ENCODE data around the gene POLN.

Gene POLN

DNA sequence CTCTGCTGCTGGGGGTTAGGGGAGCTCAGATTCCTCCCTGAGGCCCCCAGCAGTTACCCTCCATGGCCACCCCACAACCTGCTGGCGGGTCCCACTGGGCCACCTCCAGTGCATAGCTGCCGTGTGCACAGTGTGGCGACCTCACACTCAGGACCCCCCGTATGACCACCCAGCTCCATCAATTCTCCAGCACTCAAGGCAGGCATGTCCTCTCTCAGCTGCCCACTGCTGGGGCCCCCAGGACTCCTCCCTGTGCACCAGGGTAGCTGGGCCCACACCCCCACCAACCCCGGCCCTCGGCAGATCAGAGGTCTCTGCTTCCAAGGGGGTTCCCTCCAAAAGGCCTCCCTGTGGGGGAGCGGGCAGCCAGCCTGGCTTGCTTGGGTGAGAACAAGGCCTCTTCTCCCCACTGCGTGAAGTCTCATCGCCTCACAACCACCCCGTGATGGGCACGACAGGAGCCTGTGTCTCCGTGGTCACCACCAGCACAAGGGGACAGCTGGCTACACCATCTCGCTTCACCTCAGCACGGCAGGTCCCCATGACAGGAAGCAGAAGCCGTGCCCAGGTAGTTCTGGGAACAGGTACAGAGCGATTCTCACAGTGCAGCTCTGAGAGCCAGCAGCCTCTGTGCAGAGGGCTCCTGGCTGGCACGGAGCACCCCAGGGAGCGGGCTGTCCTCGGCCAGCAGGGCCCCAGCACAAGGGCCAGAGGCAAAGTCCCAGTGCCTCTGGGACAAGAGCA is 4.6 kb upstream of the POLN start:
- Mint-ChIP-seq H3K4me3 (no peak overlapping the region), H3K4me1 (peaks cover 25% of the 10 kb centered on the region), H3K36me3 (ENCODE audit: low read depth) (peaks cover 4% of the 10 kb centered on the region), H3K27me3 (ENCODE audit: low read depth) (no peaks in the 10 kb centered on the region), H3K27ac (no peak overlapping the region), H3K9me3 (no peaks in the 10 kb centered on the region)
- TF ChIP-seq, protein P1, sequence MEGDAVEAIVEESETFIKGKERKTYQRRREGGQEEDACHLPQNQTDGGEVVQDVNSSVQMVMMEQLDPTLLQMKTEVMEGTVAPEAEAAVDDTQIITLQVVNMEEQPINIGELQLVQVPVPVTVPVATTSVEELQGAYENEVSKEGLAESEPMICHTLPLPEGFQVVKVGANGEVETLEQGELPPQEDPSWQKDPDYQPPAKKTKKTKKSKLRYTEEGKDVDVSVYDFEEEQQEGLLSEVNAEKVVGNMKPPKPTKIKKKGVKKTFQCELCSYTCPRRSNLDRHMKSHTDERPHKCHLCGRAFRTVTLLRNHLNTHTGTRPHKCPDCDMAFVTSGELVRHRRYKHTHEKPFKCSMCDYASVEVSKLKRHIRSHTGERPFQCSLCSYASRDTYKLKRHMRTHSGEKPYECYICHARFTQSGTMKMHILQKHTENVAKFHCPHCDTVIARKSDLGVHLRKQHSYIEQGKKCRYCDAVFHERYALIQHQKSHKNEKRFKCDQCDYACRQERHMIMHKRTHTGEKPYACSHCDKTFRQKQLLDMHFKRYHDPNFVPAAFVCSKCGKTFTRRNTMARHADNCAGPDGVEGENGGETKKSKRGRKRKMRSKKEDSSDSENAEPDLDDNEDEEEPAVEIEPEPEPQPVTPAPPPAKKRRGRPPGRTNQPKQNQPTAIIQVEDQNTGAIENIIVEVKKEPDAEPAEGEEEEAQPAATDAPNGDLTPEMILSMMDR (IDR thresholded peaks at IDR 0.05; ENCODE audit: unreplicated experiment in 3 of 3) = no peak

DNA sequence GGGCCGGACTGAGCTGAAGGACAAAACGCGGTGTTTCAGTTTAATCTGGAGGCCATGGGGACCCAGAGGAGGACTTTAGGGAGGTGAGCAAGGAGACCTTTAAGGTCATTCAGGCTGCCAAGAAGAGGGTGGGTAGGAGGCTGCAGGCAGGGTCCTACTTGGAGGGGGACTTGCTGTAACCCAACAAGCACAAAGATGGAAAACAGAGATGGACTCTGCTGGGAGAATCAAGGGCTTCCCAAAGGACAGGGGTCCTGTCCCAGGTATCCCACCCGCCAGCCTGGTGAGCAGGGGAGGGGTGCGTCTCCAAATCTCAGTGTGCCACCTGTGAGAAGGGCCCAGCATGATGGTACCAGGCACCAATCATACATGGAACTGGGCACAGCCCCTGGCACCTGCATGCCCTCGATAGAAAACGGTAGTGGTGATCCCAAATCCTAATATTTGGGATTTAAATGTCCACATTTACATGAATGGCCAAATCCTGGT is 3.9 kb upstream of the POLN start:
- no peak overlapping the region for H3K4me3 Mint-ChIP-seq
- no peaks in the 10 kb centered on the region for H3K27me3 Mint-ChIP-seq (ENCODE audit: low read depth)
- peak overlapping the region; percentile 94 to 99 (median 95) for H3K27ac Mint-ChIP-seq
- no peaks in the 10 kb centered on the region for H3K9me3 Mint-ChIP-seq
- H3K36me3 Mint-ChIP-seq (ENCODE audit: low read depth) = peaks cover 4% of the 10 kb centered on the region
- peaks cover 28% of the 10 kb centered on the region for H3K4me1 Mint-ChIP-seq
- TF ChIP-seq, protein P1 (IDR thresholded peaks at IDR 0.05; ENCODE audit: unreplicated experiment in 3 of 3) = no peak

DNA sequence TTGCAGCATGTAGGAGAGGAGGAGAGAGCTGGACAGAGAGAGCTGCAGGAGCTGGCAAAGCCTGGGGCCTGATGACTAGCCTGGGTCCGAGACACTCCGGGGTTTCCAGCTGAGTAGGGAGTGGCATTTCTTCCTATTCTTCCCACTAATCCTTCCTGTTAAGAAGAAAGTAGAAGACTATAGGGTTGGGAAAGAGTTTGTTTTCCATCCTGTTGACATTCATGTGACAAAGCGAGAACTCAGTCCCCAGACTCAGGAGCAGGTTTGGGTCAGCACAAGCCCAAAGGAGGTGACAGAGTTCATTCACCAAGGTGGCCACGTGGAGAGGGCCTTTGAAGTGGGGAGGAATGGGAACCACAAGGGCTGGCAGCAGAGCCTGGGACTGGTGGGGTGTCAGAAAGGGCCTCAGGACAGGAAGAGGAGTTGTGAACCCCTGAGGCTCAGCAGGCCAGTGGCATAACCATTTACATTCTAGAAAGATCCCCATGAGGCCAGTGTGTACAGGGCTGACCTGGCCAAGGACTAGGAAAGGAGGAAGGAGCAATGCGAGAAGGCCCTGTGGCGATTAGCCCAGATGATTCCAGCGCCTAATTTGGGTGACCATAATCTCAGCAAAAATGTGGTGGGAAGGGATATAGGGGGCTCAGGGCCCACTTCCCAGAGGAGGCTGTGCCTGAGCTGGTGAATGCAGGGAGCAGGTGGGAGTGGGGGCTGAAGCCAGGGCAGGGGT is 3.3 kb upstream of the POLN start:
- no peaks in the 10 kb centered on the region for H3K9me3 Mint-ChIP-seq
- no peak overlapping the region for H3K4me3 Mint-ChIP-seq
- peaks cover 4% of the 10 kb centered on the region for H3K36me3 Mint-ChIP-seq (ENCODE audit: low read depth)
- H3K27me3 Mint-ChIP-seq (ENCODE audit: low read depth) = no peaks in the 10 kb centered on the region
- peaks cover 34% of the 10 kb centered on the region for H3K4me1 Mint-ChIP-seq
- peak overlapping the region; percentile 94 to 99 (median 95) for H3K27ac Mint-ChIP-seq
- TF ChIP-seq, protein P1 (IDR thresholded peaks at IDR 0.05; ENCODE audit: unreplicated experiment in 3 of 3) = no peak

DNA sequence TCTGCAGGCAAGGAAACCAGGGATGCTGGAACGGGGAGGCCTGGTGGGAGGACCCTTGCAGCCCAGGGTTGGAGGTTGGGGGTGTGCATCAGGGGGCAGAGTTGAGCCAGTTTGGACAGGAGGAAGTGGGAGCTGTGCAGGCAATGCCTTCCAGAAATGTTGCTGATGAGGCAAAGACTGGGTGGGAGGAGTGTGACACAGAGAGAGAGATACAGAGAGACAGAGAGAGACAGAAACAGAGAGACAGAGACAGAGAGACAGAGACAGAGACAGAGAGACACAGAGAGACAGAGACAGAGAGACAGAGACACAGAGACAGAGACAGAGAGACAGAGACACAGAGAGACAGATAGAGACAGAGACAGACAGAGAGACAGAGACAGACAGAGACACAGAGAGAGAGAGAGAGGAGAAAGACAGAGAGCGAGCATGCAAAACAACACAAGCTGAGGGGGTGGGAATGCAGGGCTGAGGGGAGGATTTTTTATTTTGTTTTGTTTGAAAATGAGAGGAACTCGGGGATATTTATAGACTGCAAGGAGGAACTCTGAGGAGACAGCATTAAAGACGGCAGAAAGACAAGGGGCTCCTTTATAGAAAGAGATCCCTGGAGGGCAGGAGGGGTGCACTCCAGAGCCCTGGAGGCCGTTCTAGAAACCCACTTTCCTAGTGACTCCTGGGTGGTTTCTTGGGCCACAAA is 1.9 kb upstream of the POLN start:
- Mint-ChIP-seq H3K9me3 (no peaks in the 10 kb centered on the region), H3K36me3 (ENCODE audit: low read depth) (peaks cover 1% of the 10 kb centered on the region), H3K4me3 (peak overlapping the region; percentile 61 to 71 (median 66)), H3K27me3 (ENCODE audit: low read depth) (no peaks in the 10 kb centered on the region), H3K4me1 (peaks cover 46% of the 10 kb centered on the region), H3K27ac (peak overlapping the region; percentile 94 to 99 (median 95))
- TF ChIP-seq, protein P1 (IDR thresholded peaks at IDR 0.05; ENCODE audit: unreplicated experiment in 3 of 3) = no peak

DNA sequence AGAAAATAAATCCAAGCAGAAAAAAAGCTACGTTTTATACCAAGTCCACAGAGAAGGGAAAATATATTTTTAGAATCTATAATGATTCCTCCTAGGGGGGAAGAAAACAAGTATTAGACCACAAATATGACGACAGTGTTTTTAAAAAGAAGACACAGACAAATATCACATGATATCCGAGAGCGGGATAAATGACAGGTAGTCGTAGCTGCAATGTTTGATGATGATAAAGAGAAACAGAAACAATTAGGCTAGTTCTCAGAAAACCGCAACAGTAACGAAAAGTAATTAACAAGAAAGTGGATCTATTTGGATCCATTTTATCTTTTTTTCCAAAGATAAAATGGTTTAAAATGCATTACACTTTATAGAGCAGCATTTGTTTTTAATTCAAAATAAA is 918 bp downstream of the POLN start:
- Mint-ChIP-seq H3K4me3 (peak overlapping the region; percentile 88 to 92 (median 89)), H3K9me3 (no peaks in the 10 kb centered on the region), H3K27ac (peak overlapping the region in 2 of 3 experiments; percentile 1 to 52), H3K27me3 (ENCODE audit: low read depth) (no peaks in the 10 kb centered on the region), H3K4me1 (peaks cover 51% of the 10 kb centered on the region), H3K36me3 (ENCODE audit: low read depth) (peaks cover 10% of the 10 kb centered on the region)
- TF ChIP-seq, protein P1 (IDR thresholded peaks at IDR 0.05; ENCODE audit: unreplicated experiment in 3 of 3) = peak in 1 of 3 experiments; percentile 2

Measured in nephron (organoid).